MCF 10A (cell line): ENCODE measurements around the gene KRTAP10-9. TPM values are rescaled to one million over a fixed set of nuclear protein-coding genes. Genes with fewer than 3 reads are reported as not detected.
"Not testable (repeated sequence)": the region's sequence is repeated elsewhere in the genome, so short reads cannot be mapped to it uniquely, and the experiment has no call there.

Experiments used
- BruUV-seq: library from RNA; stranded (reverse); fragments of 400-500 nt; replicated peaks from 2 replicates; lab custom pipeline; 2021; lab: Mats Ljungman, UMichigan
- CTCF ChIA-PET: fragments of 300-600 bp; sonication (Branson Sonifier 250); formaldehyde crosslinking; extraction: SDS; loops from one replicate; lab custom pipeline; 2021; ENCODE audit warnings: antibody characterized with exemption, inconsistent platforms; lab: Yijun Ruan, JAX
- POLR2A ChIA-PET: fragments of 300-600, 350-650 bp; sonication (Branson Sonifier 250); formaldehyde crosslinking; extraction: SDS; loops from one replicate; lab custom pipeline; 2020; ENCODE audit warnings: antibody characterized with exemption, inconsistent platforms; lab: Yijun Ruan, JAX
- DNase-seq: peaks from one replicate; pipeline ENCODE4 v3.0.0-alpha.2; 2018; ENCODE audit not compliant: unreplicated experiment
- H3K27ac Mint-ChIP-seq: one replicate; pipeline ENCODE4 v1.8.0; 2022; ENCODE audit warnings: mild to moderate bottlenecking, low read depth, mixed read lengths; ENCODE audit not compliant: unreplicated experiment
- H3K27me3 Mint-ChIP-seq: one replicate; pipeline ENCODE4 v1.8.0; 2022; ENCODE audit warnings: mixed read lengths; ENCODE audit not compliant: insufficient read depth, unreplicated experiment
- H3K36me3 Mint-ChIP-seq: one replicate; pipeline ENCODE4 v1.8.0; 2022; ENCODE audit warnings: mild to moderate bottlenecking, moderate library complexity, mixed read lengths; ENCODE audit not compliant: insufficient read depth, unreplicated experiment
- H3K4me1 Mint-ChIP-seq: one replicate; pipeline ENCODE4 v1.8.0; 2022; ENCODE audit warnings: mixed read lengths; ENCODE audit not compliant: insufficient read depth, unreplicated experiment
- H3K4me3 Mint-ChIP-seq: one replicate; pipeline ENCODE4 v1.8.0; 2022; ENCODE audit warnings: mild to moderate bottlenecking, moderate library complexity, mixed read lengths; ENCODE audit not compliant: unreplicated experiment
- H3K9me3 Mint-ChIP-seq: one replicate; pipeline ENCODE4 v1.8.0; 2022; ENCODE audit warnings: mixed read lengths; ENCODE audit not compliant: unreplicated experiment
- intact Hi-C: fragments of 100-400 bp; cut with micrococcal nuclease; formaldehyde crosslinking; loops from 2 replicates; pipeline ENCODE4 v1.14.1; 2022
- total RNA-seq: library from RNA; stranded (reverse); gene quantifications from 2 replicates; pipeline ENCODE4 v1.2.3, GENCODE V29; 2022
- TF ChIP-seq, protein P1 (sequence below): fragments of 200-600 bp; IDR thresholded peaks from one replicate; pipeline ENCODE4 v1.8.0; 2022; ENCODE audit warnings: antibody characterized with exemption, mild to moderate bottlenecking; ENCODE audit not compliant: unreplicated experiment

The KRTAP10-9 gene
- total RNA-seq, 1 experiment from 2014 or later: not detected

DNA sequence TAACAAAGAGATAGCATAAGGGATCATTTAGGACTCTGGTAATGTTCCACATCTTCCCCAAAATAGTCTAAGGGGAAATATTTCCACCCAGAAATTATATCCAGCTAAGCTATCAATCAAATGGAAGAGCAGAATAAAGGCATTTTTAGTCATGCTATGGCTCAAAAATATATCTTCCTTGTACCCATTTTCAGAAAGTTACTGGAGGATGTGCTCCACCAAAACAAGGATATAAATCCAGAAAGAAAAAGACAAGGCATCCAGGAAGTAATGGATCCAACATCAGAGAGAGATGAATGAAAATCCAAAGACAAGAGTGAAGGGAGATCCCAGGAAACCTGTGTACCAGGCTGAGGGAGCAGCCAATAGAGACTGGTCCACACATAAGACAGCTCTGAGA is 17.7 kb upstream of the KRTAP10-9 start:
- TF ChIP-seq, protein P1, sequence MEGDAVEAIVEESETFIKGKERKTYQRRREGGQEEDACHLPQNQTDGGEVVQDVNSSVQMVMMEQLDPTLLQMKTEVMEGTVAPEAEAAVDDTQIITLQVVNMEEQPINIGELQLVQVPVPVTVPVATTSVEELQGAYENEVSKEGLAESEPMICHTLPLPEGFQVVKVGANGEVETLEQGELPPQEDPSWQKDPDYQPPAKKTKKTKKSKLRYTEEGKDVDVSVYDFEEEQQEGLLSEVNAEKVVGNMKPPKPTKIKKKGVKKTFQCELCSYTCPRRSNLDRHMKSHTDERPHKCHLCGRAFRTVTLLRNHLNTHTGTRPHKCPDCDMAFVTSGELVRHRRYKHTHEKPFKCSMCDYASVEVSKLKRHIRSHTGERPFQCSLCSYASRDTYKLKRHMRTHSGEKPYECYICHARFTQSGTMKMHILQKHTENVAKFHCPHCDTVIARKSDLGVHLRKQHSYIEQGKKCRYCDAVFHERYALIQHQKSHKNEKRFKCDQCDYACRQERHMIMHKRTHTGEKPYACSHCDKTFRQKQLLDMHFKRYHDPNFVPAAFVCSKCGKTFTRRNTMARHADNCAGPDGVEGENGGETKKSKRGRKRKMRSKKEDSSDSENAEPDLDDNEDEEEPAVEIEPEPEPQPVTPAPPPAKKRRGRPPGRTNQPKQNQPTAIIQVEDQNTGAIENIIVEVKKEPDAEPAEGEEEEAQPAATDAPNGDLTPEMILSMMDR: no peak
- Mint-ChIP-seq H3K27me3 (peaks cover 69% of the 10 kb centered on the region), H3K9me3 (peaks cover 25% of the 10 kb centered on the region), H3K27ac (no peak overlapping the region), H3K4me3 (no peak overlapping the region), H3K4me1 (no peaks in the 10 kb centered on the region), H3K36me3 (peaks cover under 1% of the 10 kb centered on the region)
- no peak for DNase-seq
- ChIA-PET POLR2A (no interaction called here), CTCF (no interaction called here)
- BruUV-seq: no TSS peak
- intact Hi-C loops: no loop called here

DNA sequence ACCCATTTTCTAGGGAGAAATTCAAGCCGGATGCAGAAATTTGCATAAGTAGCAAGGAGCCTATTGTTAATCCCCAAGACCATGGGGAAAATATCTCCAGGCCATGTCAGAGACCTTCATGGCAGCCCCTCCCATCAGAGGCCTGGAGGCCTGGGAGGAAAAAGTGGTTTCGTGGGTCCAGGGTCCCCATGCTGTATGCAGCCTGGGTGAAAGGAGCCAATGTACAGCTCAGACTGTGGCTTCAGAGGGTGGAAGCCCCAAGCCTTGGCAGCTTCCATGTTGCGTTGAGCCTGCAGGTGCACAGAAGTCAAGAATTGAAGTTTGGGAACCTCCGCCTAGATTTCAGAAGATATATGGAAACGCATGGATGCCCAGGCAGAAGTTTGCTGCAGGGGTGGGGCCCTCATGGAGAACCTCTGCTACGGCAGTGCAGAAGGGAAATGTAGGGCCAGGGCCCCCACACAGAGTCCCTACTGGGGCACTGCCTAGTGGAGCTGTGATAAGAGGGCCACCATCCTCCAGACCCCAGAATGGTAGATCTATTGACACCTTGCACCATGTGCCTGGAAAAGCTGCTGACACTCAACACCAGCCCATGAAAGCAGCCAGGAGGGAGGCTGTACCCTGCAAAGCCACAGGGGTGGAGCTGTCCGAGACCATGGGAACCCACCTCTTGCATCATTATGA is 16.6 kb upstream of the KRTAP10-9 start:
- H3K4me1 Mint-ChIP-seq, H3K4me3 Mint-ChIP-seq, H3K36me3 Mint-ChIP-seq, CTCF ChIA-PET, H3K27ac Mint-ChIP-seq, BruUV-seq, DNase-seq, intact Hi-C loops: not testable (repeated sequence)
- POLR2A ChIA-PET: interaction anchor here (0.7 kb wide), 1 partner anchor 26 kb away, joined by 3 read pairs; no protein-coding TSS in a partner anchor
- Mint-ChIP-seq H3K9me3 (peaks cover 25% of the 10 kb centered on the region), H3K27me3 (peaks cover 69% of the 10 kb centered on the region)

DNA sequence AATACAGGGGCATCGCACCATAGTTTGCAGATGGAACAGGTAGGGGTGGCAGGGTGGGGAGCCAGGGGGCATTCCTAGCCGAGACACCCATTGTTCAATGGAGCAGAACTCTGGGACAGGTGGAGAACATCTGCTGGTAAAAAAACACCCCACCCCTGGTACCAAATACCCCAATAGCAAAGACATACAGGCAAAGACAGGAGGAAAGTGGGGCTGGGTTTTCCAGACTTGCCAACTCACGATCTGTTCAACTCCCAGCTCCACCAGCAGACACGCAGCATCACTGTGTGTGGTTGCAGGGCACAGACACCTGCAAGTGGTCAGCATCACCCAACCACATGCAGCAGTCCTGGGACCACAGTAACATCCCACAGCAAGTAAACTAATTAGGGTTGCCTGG is 15.3 kb upstream of the KRTAP10-9 start:
- TF ChIP-seq, protein P1: no peak
- ChIA-PET CTCF (no interaction called here), POLR2A (no interaction called here)
- no TSS peak for BruUV-seq
- H3K4me3 Mint-ChIP-seq: no peak overlapping the region
- H3K4me1 Mint-ChIP-seq: peaks cover 6% of the 10 kb centered on the region
- no peak for DNase-seq
- H3K27me3 Mint-ChIP-seq: peaks cover 69% of the 10 kb centered on the region
- H3K27ac Mint-ChIP-seq: no peak overlapping the region
- no peaks in the 10 kb centered on the region for H3K36me3 Mint-ChIP-seq
- intact Hi-C loops: no loop called here
- peaks cover 25% of the 10 kb centered on the region for H3K9me3 Mint-ChIP-seq

DNA sequence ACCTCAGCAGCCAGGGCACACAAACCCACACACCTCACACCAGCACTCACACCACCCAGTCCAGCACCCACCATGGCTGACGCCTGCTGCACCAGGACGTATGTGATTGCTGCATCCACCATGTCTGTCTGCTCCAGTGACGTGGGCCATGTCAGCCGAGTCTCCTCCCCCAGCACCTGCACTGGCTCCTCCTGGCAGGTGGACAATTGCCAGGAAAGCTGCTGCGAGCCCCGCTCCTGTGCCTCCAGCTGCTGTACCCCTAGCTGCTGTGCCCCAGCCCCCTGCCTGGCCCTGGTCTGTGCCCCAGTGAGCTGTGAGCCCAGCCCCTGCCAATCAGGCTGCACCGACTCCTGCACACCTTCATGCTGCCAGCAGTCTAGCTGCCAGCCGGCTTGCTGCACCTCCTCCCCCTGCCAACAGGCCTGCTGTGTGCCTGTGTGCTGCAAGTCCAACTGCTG is 14.8 kb upstream of the KRTAP10-9 start, which contains the start of gene KRTAP10-8:
Gene KRTAP10-8, plus strand, starts transcription at position 51 of the 458 bp plus-strand sequence. Its CDS starts 22 bp downstream, at position 73.
- TF ChIP-seq, protein P1: no peak
- Mint-ChIP-seq H3K27ac (no peak within 1 kb of the TSS), H3K36me3 (no peaks in the 10 kb centered on the region), H3K4me3 (no peak within 1 kb of the TSS), H3K9me3 (peaks cover 25% of the 10 kb centered on the region), H3K4me1 (peaks cover 8% of the 10 kb centered on the region), H3K27me3 (peaks cover 69% of the 10 kb centered on the region)
- ChIA-PET POLR2A (no interaction called here), CTCF (no interaction called here)
- intact Hi-C loops: no loop called here
- no TSS peak for BruUV-seq
- no peak for DNase-seq
